Memory B cell (primary cell): ENCODE data around the gene SKI.
"Not testable (repeated sequence)": the region's sequence is repeated elsewhere in the genome, so short reads cannot be mapped to it uniquely, and the experiment has no call there.

Experiments used
- ATAC-seq: fragments of 150-1000 bp; cut with Tn5 transposase; 2 replicates; pipeline ENCODE4 v1.10.0; 2021; ENCODE audit warnings: low read depth, mild to moderate bottlenecking, moderate library complexity
- DNase-seq, 2 donors: peaks; one replicate each; pipeline ENCODE4 v3.0.0; 2022; ENCODE audit warnings: low spot score in 2 of 2
- H3K27ac Mint-ChIP-seq: one replicate; pipeline ENCODE4 v1.8.0; 2022; ENCODE audit warnings: mild to moderate bottlenecking, moderate library complexity, mixed read lengths
- H3K27me3 Mint-ChIP-seq: one replicate; pipeline ENCODE4 v1.8.0; 2022; ENCODE audit warnings: mixed read lengths
- H3K36me3 Mint-ChIP-seq: one replicate; pipeline ENCODE4 v1.8.0; 2022; ENCODE audit warnings: mild to moderate bottlenecking, mixed read lengths
- H3K4me1 Mint-ChIP-seq: one replicate; pipeline ENCODE4 v1.8.0; 2022; ENCODE audit warnings: mixed read lengths
- H3K4me3 Mint-ChIP-seq: one replicate; pipeline ENCODE4 v1.8.0; 2022; ENCODE audit warnings: mild to moderate bottlenecking, moderate library complexity, mixed read lengths
- H3K9me3 Mint-ChIP-seq: one replicate; pipeline ENCODE4 v1.8.0; 2022; ENCODE audit warnings: mixed read lengths

SKI gene

GRCh38 chr1:2320006-2320405 is 91.9 kb downstream of the SKI start:
- peaks cover under 1% of the 10 kb centered on the region for H3K9me3 Mint-ChIP-seq
- DNase-seq (no peak), ATAC-seq (no peak)
- H3K4me1 Mint-ChIP-seq, result peaks cover 3% of the 10 kb centered on the region
- H3K36me3 Mint-ChIP-seq, result peaks cover under 1% of the 10 kb centered on the region
- no peak overlapping the region for H3K4me3 Mint-ChIP-seq
- H3K27ac Mint-ChIP-seq, result no peak overlapping the region
- H3K27me3 Mint-ChIP-seq, result peaks cover 6% of the 10 kb centered on the region

GRCh38 chr1:2320760-2321667 is 92.9 kb downstream of the SKI start:
- ATAC-seq (no peak), DNase-seq (no peak)
- peaks cover 3% of the 10 kb centered on the region for H3K36me3 Mint-ChIP-seq
- H3K27me3 Mint-ChIP-seq, result peaks cover 6% of the 10 kb centered on the region
- peaks cover 6% of the 10 kb centered on the region for H3K4me1 Mint-ChIP-seq
- H3K27ac Mint-ChIP-seq, result no peak overlapping the region
- H3K4me3 Mint-ChIP-seq, result no peak overlapping the region
- peaks cover 3% of the 10 kb centered on the region for H3K9me3 Mint-ChIP-seq

- no peak for ATAC-seq
- no peak for DNase-seq
- H3K27me3 Mint-ChIP-seq, result peaks cover 6% of the 10 kb centered on the region
- no peak overlapping the region for H3K27ac Mint-ChIP-seq
- no peak overlapping the region for H3K4me3 Mint-ChIP-seq
- H3K4me1 Mint-ChIP-seq, result peaks cover 6% of the 10 kb centered on the region
- peaks cover 3% of the 10 kb centered on the region for H3K9me3 Mint-ChIP-seq
- H3K36me3 Mint-ChIP-seq, result peaks cover 3% of the 10 kb centered on the region
These were observed 94.0 kb downstream of the SKI start for GRCh38 chr1:2322065-2322571.

GRCh38 chr1:2322581-2323211 is 94.6 kb downstream of the SKI start:
- peaks cover 3% of the 10 kb centered on the region for H3K9me3 Mint-ChIP-seq
- peaks cover 6% of the 10 kb centered on the region for H3K27me3 Mint-ChIP-seq
- H3K36me3 Mint-ChIP-seq, result peaks cover 3% of the 10 kb centered on the region
- DNase-seq (no peak), ATAC-seq (no peak)
- no peak overlapping the region for H3K27ac Mint-ChIP-seq
- H3K4me1 Mint-ChIP-seq, result peaks cover 8% of the 10 kb centered on the region
- no peak overlapping the region for H3K4me3 Mint-ChIP-seq

GRCh38 chr1:2323451-2323974 is 95.4 kb downstream of the SKI start:
- Mint-ChIP-seq H3K4me3 (no peak overlapping the region), H3K36me3 (peaks cover 3% of the 10 kb centered on the region), H3K9me3 (peaks cover 3% of the 10 kb centered on the region), H3K4me1 (peaks cover 8% of the 10 kb centered on the region), H3K27ac (no peak overlapping the region), H3K27me3 (peaks cover 6% of the 10 kb centered on the region)
- ATAC-seq (no peak), DNase-seq (no peak)

- no peak overlapping the region for H3K4me3 Mint-ChIP-seq
- H3K36me3 Mint-ChIP-seq, result peaks cover 3% of the 10 kb centered on the region
- no peak for DNase-seq
- H3K27me3 Mint-ChIP-seq, result peaks cover 6% of the 10 kb centered on the region
- peak overlapping the region; percentile 94 for H3K27ac Mint-ChIP-seq
- peaks cover 3% of the 10 kb centered on the region for H3K9me3 Mint-ChIP-seq
- H3K4me1 Mint-ChIP-seq, result peaks cover 8% of the 10 kb centered on the region
- no peak for ATAC-seq
These were observed 96.6 kb downstream of the SKI start for GRCh38 chr1:2324553-2325366.

- H3K4me1 Mint-ChIP-seq, result peaks cover 8% of the 10 kb centered on the region
- H3K27me3 Mint-ChIP-seq, result no peaks in the 10 kb centered on the region
- no peak overlapping the region for H3K27ac Mint-ChIP-seq
- ATAC-seq (no peak), DNase-seq (no peak)
- no peak overlapping the region for H3K4me3 Mint-ChIP-seq
- H3K9me3 Mint-ChIP-seq, result peaks cover 3% of the 10 kb centered on the region
- peaks cover 3% of the 10 kb centered on the region for H3K36me3 Mint-ChIP-seq
These were observed 98.4 kb downstream of the SKI start for GRCh38 chr1:2326524-2326923.

- H3K27me3 Mint-ChIP-seq, H3K4me1 Mint-ChIP-seq, H3K4me3 Mint-ChIP-seq, H3K36me3 Mint-ChIP-seq, ATAC-seq, DNase-seq, H3K9me3 Mint-ChIP-seq: not testable (repeated sequence)
- peak overlapping the region; percentile 16 for H3K27ac Mint-ChIP-seq
These were observed 99.0 kb downstream of the SKI start for GRCh38 chr1:2327162-2327561.

- peaks cover 3% of the 10 kb centered on the region for H3K36me3 Mint-ChIP-seq
- H3K9me3 Mint-ChIP-seq, result peaks cover 3% of the 10 kb centered on the region
- ATAC-seq, result no peak
- H3K27me3 Mint-ChIP-seq, result peaks cover 1% of the 10 kb centered on the region
- peaks cover 8% of the 10 kb centered on the region for H3K4me1 Mint-ChIP-seq
- no peak for DNase-seq
- no peak overlapping the region for H3K4me3 Mint-ChIP-seq
- no peak overlapping the region for H3K27ac Mint-ChIP-seq
These were observed 99.7 kb downstream of the SKI start for GRCh38 chr1:2327841-2328240.

- Mint-ChIP-seq H3K4me1 (peaks cover 8% of the 10 kb centered on the region), H3K27ac (no peak overlapping the region), H3K9me3 (peaks cover 3% of the 10 kb centered on the region), H3K4me3 (no peak overlapping the region), H3K36me3 (peaks cover 3% of the 10 kb centered on the region), H3K27me3 (peaks cover 1% of the 10 kb centered on the region)
- ATAC-seq, result no peak
- no peak for DNase-seq
These were observed 100.7 kb downstream of the SKI start for GRCh38 chr1:2328676-2329455.

- no peak for ATAC-seq
- no peak overlapping the region for H3K4me3 Mint-ChIP-seq
- DNase-seq, result no peak
- peaks cover 2% of the 10 kb centered on the region for H3K36me3 Mint-ChIP-seq
- peaks cover 2% of the 10 kb centered on the region for H3K9me3 Mint-ChIP-seq
- no peak overlapping the region for H3K27ac Mint-ChIP-seq
- H3K27me3 Mint-ChIP-seq, result peaks cover 1% of the 10 kb centered on the region
- H3K4me1 Mint-ChIP-seq, result peaks cover 7% of the 10 kb centered on the region
These were observed 101.9 kb downstream of the SKI start for GRCh38 chr1:2330035-2330434.

GRCh38 chr1:2330519-2331199 is 102.5 kb downstream of the SKI start:
- Mint-ChIP-seq H3K4me1 (peaks cover 5% of the 10 kb centered on the region), H3K27me3 (peaks cover 3% of the 10 kb centered on the region), H3K9me3 (no peaks in the 10 kb centered on the region), H3K4me3 (no peak overlapping the region), H3K27ac (no peak overlapping the region), H3K36me3 (no peaks in the 10 kb centered on the region)
- DNase-seq (no peak), ATAC-seq (no peak)

GRCh38 chr1:2331200-2331544 is 103.1 kb downstream of the SKI start:
- Mint-ChIP-seq H3K9me3 (no peaks in the 10 kb centered on the region), H3K27ac (no peak overlapping the region), H3K4me1 (peaks cover 5% of the 10 kb centered on the region), H3K4me3 (no peak overlapping the region), H3K36me3 (no peaks in the 10 kb centered on the region), H3K27me3 (peaks cover 3% of the 10 kb centered on the region)
- no peak for ATAC-seq
- no peak for DNase-seq
